ENCODE measurements around the gene VSTM1.

VSTM1 gene

DNA sequence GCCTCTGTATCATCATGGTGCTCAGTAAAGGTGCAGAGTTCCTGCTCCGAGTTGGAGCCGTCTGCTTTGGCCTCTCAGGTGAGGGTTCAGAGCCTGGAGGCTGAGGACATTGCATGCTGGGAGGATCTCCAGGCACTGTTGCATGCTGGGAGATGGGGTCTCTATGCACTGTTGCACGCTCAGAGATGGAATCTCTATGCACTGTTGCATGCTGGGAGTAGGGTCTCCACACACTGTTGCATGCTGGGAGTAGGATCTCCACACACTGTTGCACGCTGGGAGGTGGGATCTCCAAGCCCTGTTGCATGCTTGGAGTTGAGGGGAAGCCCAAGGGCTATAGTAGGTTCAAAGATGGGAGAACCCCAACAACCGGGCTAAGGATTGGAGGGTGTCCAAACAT is 64.0 kb downstream of the VSTM1 start:
- Histone ChIP-seq H3K27me3 (ENCODE audit: insufficient read depth, low read depth) (no peaks in the 10 kb centered on the region; the same call in 1 of the 2 replicates), H3K4me3 (IDR thresholded peaks at IDR 0.05; ENCODE audit: insufficient read depth, low read depth, low read length) (no peak overlapping the region), H4K20me1 (ENCODE audit: insufficient read depth) (no peaks in the 10 kb centered on the region), H3K36me3 (ENCODE audit: insufficient read depth) (no peaks in the 10 kb centered on the region), H2AFZ (ENCODE audit: low read depth) (no peak overlapping the region), H3K9ac (no peak overlapping the region), H3K27ac (no peak overlapping the region), H3K4me1 (ENCODE audit: low read depth, poor library complexity, severe bottlenecking) (no peaks in the 10 kb centered on the region), H3K4me2 (no peak overlapping the region), H3K79me2 (ENCODE audit: insufficient read depth, low read depth) (no peaks in the 10 kb centered on the region)
- no peak for TF ChIP-seq CTCF (conservative IDR thresholded peaks at IDR 0.05; ENCODE audit: low read depth, low read length)

DNA sequence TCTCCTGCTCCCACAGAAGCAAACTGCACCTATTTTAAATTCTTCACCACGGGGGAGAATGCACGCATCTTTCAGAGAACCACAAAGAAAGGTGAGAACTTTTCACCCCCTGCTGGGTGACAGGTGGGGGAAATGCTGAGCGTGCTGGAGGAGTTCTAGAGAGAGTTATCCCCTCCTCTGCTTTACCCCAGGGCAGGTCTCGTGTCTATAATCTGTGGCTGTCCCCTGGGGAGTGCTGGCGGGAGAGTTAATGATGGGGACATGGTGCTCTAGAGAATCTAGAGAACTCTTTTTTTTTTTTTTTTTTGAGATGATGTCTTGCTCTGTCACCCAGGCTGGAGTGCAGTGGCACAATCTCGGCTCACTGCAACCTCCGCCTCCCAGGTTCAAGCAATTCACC is 65.5 kb downstream of the VSTM1 start:
- Histone ChIP-seq H3K27me3 (ENCODE audit: insufficient read depth, low read depth) (no peaks in the 10 kb centered on the region; the same call in 1 of the 2 replicates), H3K9ac (no peak overlapping the region), H3K4me1 (ENCODE audit: low read depth, poor library complexity, severe bottlenecking) (no peaks in the 10 kb centered on the region), H2AFZ (ENCODE audit: low read depth) (no peak overlapping the region), H3K4me2 (no peak overlapping the region), H3K79me2 (ENCODE audit: insufficient read depth, low read depth) (no peaks in the 10 kb centered on the region), H3K4me3 (IDR thresholded peaks at IDR 0.05; ENCODE audit: insufficient read depth, low read depth, low read length) (no peak overlapping the region), H3K27ac (no peak overlapping the region), H4K20me1 (ENCODE audit: insufficient read depth) (no peaks in the 10 kb centered on the region), H3K36me3 (ENCODE audit: insufficient read depth) (no peaks in the 10 kb centered on the region)
- TF ChIP-seq CTCF (conservative IDR thresholded peaks at IDR 0.05; ENCODE audit: low read depth, low read length), result no peak

- H3K4me1 ChIP-seq (ENCODE audit: low read depth, poor library complexity, severe bottlenecking), result no peaks in the 10 kb centered on the region
- no peak overlapping the region for H3K4me2 ChIP-seq
- H3K79me2 ChIP-seq (ENCODE audit: insufficient read depth, low read depth), result no peaks in the 10 kb centered on the region
- H3K9ac ChIP-seq, result no peak overlapping the region
- H3K27me3 ChIP-seq (ENCODE audit: insufficient read depth, low read depth), result no peaks in the 10 kb centered on the region; the same call in 1 of the 2 replicates
- H4K20me1 ChIP-seq (ENCODE audit: insufficient read depth), result no peaks in the 10 kb centered on the region
- TF ChIP-seq CTCF (conservative IDR thresholded peaks at IDR 0.05; ENCODE audit: low read depth, low read length), result no peak
- no peak overlapping the region for H2AFZ ChIP-seq (ENCODE audit: low read depth)
- H3K36me3 ChIP-seq (ENCODE audit: insufficient read depth), result no peaks in the 10 kb centered on the region
- no peak overlapping the region for H3K4me3 ChIP-seq (IDR thresholded peaks at IDR 0.05; ENCODE audit: insufficient read depth, low read depth, low read length)
- no peak overlapping the region for H3K27ac ChIP-seq
These were observed 68.9 kb downstream of the VSTM1 start for GRCh38 chr19:53994811-53995210.

DNA sequence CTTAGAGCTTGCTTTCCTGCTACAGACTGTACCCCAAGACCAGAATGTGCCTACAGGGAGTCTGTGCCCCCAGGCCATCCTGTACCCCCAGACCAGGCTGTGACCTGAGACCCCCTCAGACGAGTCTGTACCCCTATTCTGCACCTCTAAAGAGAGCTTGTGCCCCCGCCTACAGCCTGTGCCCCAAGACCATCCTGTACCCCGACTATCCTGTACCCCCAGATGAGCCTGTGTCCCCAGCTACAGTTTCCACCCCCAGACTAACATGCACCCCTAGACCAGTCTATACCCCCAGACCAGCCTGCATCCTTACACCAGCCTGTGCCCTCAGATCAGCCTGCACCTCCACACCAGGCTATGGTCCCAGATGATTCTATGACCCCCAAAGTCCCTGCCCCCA is 70.2 kb downstream of the VSTM1 start:
- Histone ChIP-seq H3K27ac (no peak overlapping the region), H3K9ac (no peak overlapping the region), H2AFZ (ENCODE audit: low read depth) (no peak overlapping the region), H3K36me3 (ENCODE audit: insufficient read depth) (no peaks in the 10 kb centered on the region), H3K27me3 (ENCODE audit: insufficient read depth, low read depth) (no peaks in the 10 kb centered on the region; the same call in 1 of the 2 replicates), H3K4me2 (no peak overlapping the region), H3K79me2 (ENCODE audit: insufficient read depth, low read depth) (no peaks in the 10 kb centered on the region), H3K4me3 (IDR thresholded peaks at IDR 0.05; ENCODE audit: insufficient read depth, low read depth, low read length) (no peak overlapping the region), H4K20me1 (ENCODE audit: insufficient read depth) (no peaks in the 10 kb centered on the region), H3K4me1 (ENCODE audit: low read depth, poor library complexity, severe bottlenecking) (no peaks in the 10 kb centered on the region)
- no peak for TF ChIP-seq CTCF (conservative IDR thresholded peaks at IDR 0.05; ENCODE audit: low read depth, low read length)
